Activated T-cell treated with anti-CD3 and anti-CD28 coated beads for 4 hours (primary cell): ENCODE results near the gene FAM151B.
"Not testable (repeated sequence)": the region's sequence is repeated elsewhere in the genome, so short reads cannot be mapped to it uniquely, and the experiment has no call there.

Experiments
- DNase-seq: peaks from one replicate; pipeline ENCODE4 v3.0.0-alpha.2; 2020

Gene FAM151B

DNA sequence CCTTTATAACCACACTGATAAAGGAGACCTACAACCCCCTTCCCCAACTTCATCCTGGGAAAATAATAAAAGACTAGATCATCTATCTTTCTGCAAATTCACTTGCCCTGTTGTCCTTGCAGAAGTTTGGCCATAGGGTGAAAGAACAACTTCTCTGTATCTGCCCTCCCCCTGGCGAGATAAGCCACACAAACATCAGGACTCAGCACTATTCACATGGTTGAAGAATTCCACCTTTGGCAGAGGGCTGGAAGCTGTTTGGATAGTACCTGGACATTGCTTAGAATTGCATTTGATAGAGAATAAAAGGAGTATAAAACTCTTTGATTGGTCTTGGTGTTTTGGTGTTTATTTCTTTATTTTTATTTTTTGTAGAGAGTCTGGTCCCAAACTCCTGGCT is 16.9 kb downstream of the FAM151B start:
- DNase-seq = no peak

GRCh38 chr5:80507663-80508062 is 19.8 kb downstream of the FAM151B start:
- no peak for DNase-seq

- no peak for DNase-seq
Observed at GRCh38 chr5:80508844-80509243, 20.9 kb downstream of the FAM151B start.

GRCh38 chr5:80509362-80509761 is 21.5 kb downstream of the FAM151B start:
- no peak for DNase-seq

DNA sequence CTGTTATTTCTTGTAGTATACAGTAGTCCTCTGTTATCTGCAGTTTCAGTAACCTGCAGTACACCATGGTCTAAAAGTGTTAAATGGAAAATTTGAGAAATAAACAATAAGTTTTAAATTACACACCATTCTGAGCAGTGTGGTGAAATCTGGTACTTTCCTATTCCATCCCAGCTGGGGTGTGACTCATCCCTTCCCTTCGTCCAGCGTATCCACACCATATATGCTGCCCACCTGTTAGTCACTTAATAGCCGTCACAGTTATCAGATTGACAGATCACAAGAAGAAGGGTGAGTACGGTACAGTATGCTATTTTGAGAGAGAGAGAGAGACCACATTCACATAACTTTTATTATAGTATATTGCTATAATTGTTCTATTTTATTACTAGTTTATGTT is 28.9 kb downstream of the FAM151B start:
- no peak for DNase-seq

DNA sequence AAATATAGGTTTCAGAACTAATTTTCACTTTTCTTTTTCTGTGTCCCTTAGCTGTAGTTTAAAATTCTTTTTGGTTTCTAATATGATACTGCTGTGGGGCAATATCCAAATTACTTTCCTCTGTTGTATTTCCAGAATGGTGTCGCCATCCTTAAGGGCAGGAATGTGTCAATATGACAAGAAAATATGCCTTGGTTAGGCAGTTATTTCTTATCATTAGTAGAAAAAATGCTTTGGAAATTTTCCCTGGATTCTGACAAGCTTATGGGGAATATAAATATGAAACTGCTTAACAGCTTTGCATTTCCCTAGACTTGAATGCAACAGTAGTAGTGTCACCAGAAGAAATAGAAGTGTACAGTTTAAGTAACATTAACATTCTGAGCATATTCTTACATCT is 52.8 kb downstream of the FAM151B start:
- no peak for DNase-seq

GRCh38 chr5:80541392-80541791 is 53.5 kb downstream of the FAM151B start:
- no peak for DNase-seq

DNA sequence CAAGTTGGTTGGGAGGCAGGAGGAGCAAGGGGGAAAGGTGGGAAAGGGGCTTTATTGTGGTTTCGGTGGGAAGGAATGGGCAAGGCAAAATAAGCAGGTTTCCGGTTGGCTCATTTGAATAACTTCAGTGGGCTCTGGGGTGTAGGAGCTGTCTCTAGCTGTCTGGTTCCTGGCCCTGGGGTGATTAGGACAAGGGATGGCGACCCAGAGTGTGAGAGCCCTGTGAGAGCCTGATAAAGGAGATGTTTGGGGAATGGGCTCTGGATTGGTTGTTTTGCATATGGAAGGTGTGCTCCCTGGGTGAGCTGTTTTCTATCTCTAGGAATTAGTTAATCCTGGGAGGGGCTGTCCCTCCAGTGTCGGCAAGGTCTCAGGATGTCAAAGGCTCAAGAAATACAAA is 66.7 kb downstream of the FAM151B start:
- DNase-seq = no peak

- no peak for DNase-seq
Observed at GRCh38 chr5:80555099-80555498, 67.2 kb downstream of the FAM151B start.

DNA sequence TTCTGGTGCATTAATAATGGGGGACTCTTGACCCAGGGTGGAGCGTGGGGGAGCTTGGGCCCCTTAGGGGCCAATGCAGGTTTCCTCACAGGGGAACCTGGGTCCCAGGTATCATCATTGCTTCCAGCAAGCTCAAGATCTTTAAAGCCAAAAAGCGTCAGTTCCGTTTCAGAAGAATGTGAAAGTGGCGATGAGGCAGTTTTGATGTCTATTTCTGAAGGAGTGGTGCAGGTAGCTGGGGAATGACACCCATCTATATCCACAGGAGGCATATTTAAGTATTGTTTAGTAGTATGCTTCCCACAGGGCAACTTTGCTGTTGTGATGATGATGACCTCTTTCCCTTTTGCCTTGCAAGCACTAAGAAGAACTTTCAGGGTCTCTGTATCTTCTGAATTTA is 71.3 kb downstream of the FAM151B start:
- DNase-seq = no peak

DNA sequence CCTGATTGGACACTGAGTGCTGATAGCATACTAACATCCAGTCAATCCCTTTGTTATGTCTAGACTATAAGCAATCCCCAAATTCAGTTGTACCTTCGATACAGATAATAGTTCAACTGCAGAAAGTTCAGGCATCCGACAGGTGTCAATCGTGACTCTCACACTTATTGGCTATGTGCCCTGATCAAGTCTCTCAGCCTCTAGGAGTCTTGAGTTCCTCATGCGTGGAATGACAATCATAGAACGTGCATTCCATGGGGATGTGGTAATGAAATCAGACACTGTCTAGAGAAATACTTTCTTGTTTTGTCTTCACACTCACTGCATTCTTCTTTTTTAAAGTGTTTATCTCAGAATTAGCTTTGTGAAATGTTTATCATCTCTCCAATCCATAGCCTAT is 77.4 kb downstream of the FAM151B start:
- no peak for DNase-seq

- DNase-seq = no peak
Observed at GRCh38 chr5:80566711-80567259, 78.9 kb downstream of the FAM151B start.

- DNase-seq = no peak
Observed at GRCh38 chr5:80568251-80568650, 80.4 kb downstream of the FAM151B start.

GRCh38 chr5:80569086-80569960 is 81.4 kb downstream of the FAM151B start:
- DNase-seq = no peak

GRCh38 chr5:80569961-80570786 is 82.3 kb downstream of the FAM151B start, which contains the start of gene ANKRD34B:
Gene ANKRD34B (minus strand): TSS chr5:80570280. CDS start chr5:80560019, 10,261 bp downstream.
- no peak for DNase-seq

- no peak for DNase-seq
Observed at GRCh38 chr5:80573062-80573461, 85.2 kb downstream of the FAM151B start.

DNA sequence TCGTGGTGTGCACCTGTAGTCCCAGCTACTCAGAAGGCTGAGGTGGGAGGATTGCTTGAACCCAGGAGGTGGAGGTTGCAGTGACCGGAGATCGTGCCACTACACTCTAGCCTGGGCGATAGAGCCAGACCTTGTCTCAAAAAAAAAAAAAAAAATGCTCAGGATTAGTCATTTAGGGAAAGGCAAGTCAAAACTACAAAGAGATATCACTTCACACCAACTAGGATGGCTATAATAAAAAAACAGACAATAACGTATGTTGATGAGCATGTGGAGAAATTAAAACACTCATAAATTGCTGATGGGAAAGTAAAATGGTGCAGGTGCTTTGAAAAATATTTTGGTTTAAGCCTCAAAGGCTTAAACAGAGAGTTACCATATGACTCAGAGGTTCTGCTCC is 88.5 kb downstream of the FAM151B start:
- no peak for DNase-seq

GRCh38 chr5:80577707-80578106 is 89.8 kb downstream of the FAM151B start:
- DNase-seq = no peak

DNA sequence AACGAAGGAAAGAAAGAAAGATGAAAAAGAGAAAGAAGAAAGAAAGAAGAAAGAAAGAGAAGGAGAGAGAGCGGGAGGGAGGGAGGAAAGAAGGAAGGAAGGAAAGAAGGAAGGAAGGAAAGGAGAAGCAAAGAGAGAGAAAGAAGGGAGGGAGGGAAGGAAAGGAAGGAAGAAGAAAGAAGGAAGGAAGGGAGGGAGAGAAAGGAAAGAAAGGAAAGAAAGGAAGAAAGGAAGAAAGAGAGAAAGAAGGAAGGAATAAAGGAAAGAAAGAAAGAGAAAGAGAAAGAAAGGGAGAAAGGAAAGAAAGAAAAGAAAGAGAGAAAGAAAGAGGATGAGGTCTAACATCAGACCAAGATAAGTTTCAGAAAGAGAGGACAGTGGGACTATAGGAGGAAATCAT is 91.2 kb downstream of the FAM151B start:
- no peak for DNase-seq

GRCh38 chr5:80580291-80580690 is 92.4 kb downstream of the FAM151B start:
- DNase-seq = not testable (repeated sequence)

- no peak for DNase-seq
Observed at GRCh38 chr5:80584770-80585169, 96.9 kb downstream of the FAM151B start.

GRCh38 chr5:80588858-80589540 is 101.1 kb downstream of the FAM151B start:
- DNase-seq = no peak

GRCh38 chr5:80590766-80591165 is 102.9 kb downstream of the FAM151B start:
- no peak for DNase-seq
